HG03439 (cell line): ENCODE measurements around the gene A4GNT.

ENCODE experiments used
- ATAC-seq: cut with Tn5 transposase; IDR thresholded peaks from one replicate; pipeline ENCODE4 v1.9.1; 2021; ENCODE audit warnings: mild to moderate bottlenecking, moderate library complexity; ENCODE audit not compliant: unreplicated experiment

The A4GNT gene

GRCh38 chr3:138081371-138082084 lies 50.7 kb downstream of the A4GNT start:
- ATAC-seq, result no peak

DNA sequence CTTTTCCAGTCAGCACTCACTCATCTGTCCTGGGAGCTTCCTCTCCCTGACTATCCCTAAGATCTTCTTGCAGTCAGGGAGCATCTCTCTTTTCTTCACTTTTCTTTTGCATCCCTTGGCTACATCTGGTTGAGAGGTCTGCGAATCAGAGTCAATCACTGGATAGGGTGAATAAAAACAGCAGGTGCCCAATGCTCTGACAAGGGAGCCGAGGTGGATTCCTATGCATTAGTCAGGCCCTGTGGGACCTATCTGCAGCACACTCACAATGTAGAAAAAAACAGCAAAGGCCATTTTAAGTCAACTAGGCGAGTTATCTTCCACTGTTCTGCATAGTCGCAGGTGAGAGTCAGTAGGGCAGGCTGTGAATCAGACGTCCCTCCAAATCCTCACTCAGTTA lies 52.3 kb downstream of the A4GNT start:
- ATAC-seq, result no peak

GRCh38 chr3:138078901-138079344 lies 53.3 kb downstream of the A4GNT start:
- ATAC-seq, result no peak

GRCh38 chr3:138078096-138078495 lies 54.1 kb downstream of the A4GNT start:
- no peak for ATAC-seq
